Measurements from ENCODE around the gene ZBTB17.

Gene ZBTB17

GRCh38 chr1:15942661-15943327 is 33.1 kb downstream of the ZBTB17 start:
- no peak for DNase-seq (ENCODE audit: low read depth)
- H3K4me3 ChIP-seq (replicated peaks; ENCODE audit: low read depth, low read length): no peak overlapping the region
- no peak for TF ChIP-seq CTCF (IDR thresholded peaks at IDR 0.05; ENCODE audit: low read length, missing control alignments)

GRCh38 chr1:15941899-15942660 is 33.8 kb downstream of the ZBTB17 start:
- TF ChIP-seq CTCF (IDR thresholded peaks at IDR 0.05; ENCODE audit: low read length, missing control alignments): no peak
- no peak for DNase-seq (ENCODE audit: low read depth)
- H3K4me3 ChIP-seq (replicated peaks; ENCODE audit: low read depth, low read length): no peak overlapping the region

DNA sequence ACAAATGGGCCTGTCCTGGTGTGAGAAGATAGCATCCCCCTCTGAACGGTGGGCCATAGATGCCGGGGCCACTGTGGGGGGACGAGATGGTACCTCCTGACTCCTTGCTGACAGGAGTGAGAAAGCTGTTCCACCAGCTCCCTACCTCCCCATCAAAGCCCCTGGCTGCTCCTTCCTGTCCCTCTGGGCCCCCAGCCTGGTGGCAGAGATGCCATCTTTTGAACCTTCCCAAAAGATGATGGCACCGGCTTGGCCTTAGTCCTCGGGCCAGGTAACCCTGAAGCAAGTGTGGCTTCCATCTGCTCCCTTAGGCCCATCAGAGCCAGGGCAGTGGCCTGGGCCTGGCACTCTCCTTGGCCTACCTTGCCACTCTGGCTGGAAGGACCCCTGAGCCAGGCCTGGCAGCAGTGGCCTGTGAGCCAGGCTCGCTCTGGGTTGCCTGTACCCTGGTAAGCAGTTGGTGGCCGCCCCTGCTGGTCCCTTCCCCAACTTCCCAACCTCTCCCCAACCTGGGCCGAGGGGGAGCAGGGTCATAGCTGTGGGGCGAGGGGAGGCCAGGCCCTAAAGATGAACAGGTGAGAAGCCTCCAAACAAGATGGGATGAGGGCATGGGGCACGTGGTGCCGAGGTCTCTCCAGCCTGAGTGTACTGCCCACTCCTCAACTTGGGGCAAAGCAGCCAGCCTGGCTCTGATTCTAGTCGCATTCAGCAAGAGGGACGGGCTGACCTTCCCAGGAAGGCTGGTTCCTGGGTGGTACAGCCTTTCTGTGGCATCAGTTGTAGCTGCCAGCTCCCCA is 34.7 kb downstream of the ZBTB17 start:
- no peak for TF ChIP-seq CTCF (IDR thresholded peaks at IDR 0.05; ENCODE audit: low read length, missing control alignments)
- H3K4me3 ChIP-seq (replicated peaks; ENCODE audit: low read depth, low read length): no peak overlapping the region
- no peak for DNase-seq (ENCODE audit: low read depth)

GRCh38 chr1:15940110-15941043 is 35.5 kb downstream of the ZBTB17 start:
- no peak for TF ChIP-seq CTCF (IDR thresholded peaks at IDR 0.05; ENCODE audit: low read length, missing control alignments)
- H3K4me3 ChIP-seq (replicated peaks; ENCODE audit: low read depth, low read length): no peak overlapping the region
- DNase-seq (ENCODE audit: low read depth): no peak

DNA sequence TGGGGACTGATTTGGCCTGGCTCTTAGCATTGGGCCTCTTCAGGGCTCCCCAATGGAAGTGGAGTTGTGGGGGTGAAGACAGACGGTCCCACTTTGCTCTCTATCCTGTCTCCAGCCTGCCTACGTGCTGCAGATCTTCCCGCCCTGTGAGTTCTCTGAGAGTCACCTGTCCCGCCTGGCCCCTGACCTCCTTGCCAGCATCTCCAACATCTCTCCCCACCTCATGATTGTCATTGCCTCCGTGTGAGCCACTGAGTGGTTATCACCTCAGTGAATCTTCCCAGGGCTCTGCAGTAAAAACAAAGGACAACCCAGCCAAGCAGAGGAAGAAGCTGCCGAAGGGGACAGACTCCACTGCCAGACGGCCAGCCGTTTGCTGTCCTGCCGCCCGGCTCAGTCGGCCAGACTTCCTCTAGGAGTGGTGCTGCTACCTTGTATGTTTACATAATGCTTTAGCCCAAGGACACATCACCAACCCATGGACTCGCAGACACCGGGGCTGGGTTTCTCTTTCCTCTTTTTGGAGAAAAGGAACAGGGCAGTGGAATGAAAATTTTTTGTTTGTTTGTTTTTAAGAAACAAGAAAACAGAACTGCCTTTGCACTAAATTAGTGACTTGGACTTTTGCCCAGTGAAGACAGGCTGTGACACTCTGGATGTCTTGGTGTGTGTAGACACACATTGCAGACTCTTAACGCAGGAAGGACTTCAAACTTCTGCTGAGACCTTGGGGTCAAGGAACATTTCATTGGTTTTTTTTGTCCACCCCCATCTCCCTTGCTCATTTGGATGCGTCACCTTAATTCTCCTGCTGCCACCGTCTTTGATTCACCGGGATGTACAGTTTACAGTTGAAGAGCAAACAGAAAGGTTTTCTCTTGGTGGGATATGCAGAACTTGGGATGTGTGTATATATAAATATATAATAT is 36.5 kb downstream of the ZBTB17 start:
- no peak for DNase-seq (ENCODE audit: low read depth)
- no peak overlapping the region for H3K4me3 ChIP-seq (replicated peaks; ENCODE audit: low read depth, low read length)
- no peak for TF ChIP-seq CTCF (IDR thresholded peaks at IDR 0.05; ENCODE audit: low read length, missing control alignments)

All from fibroblast of pulmonary artery (primary cell).